Glutamatergic neuron (in vitro differentiated cells): Measurements from ENCODE around the gene PDK2. TPM values are rescaled to one million over a fixed set of nuclear protein-coding genes. Genes with fewer than 3 reads are reported as not detected.

Experiments used
- DNase-seq: peaks from one replicate; pipeline ENCODE4 v3.0.0; 2022
- H3K27ac Mint-ChIP-seq: one replicate; pipeline ENCODE4 v1.8.0; 2020; ENCODE audit warnings: mild to moderate bottlenecking, mixed read lengths, inconsistent platforms; ENCODE audit not compliant: unreplicated experiment
- H3K27me3 Mint-ChIP-seq: one replicate; pipeline ENCODE4 v1.8.0; 2020; ENCODE audit warnings: mild to moderate bottlenecking, moderate library complexity, mixed read lengths, inconsistent platforms; ENCODE audit not compliant: unreplicated experiment
- H3K36me3 Mint-ChIP-seq: one replicate; pipeline ENCODE4 v1.8.0; 2020; ENCODE audit warnings: mild to moderate bottlenecking, mixed read lengths, inconsistent platforms; ENCODE audit not compliant: unreplicated experiment
- H3K4me1 Mint-ChIP-seq: one replicate; pipeline ENCODE4 v1.8.0; 2020; ENCODE audit warnings: mild to moderate bottlenecking, low read depth, mixed read lengths, inconsistent platforms; ENCODE audit not compliant: unreplicated experiment
- H3K4me3 Mint-ChIP-seq: one replicate; pipeline ENCODE4 v1.8.0; 2020; ENCODE audit warnings: mild to moderate bottlenecking, mixed read lengths, inconsistent platforms; ENCODE audit not compliant: unreplicated experiment
- H3K9me3 Mint-ChIP-seq: one replicate; pipeline ENCODE4 v1.8.0; 2020; ENCODE audit warnings: mild to moderate bottlenecking, moderate library complexity, mixed read lengths, inconsistent platforms; ENCODE audit not compliant: unreplicated experiment
- CTCF ChIP-seq: fragments of 200-600 bp; sonication (generic); IDR thresholded peaks from one replicate; pipeline ENCODE4 v1.5.0; 2021; ENCODE audit not compliant: partially characterized antibody, unreplicated experiment
- total RNA-seq: library from RNA; stranded (reverse); fragmentation: NEBNext Ultra II Directional; extraction: Animal tissue kit (Norgen Biotek cat#: 25700); gene quantifications from one replicate; pipeline ENCODE4 v1.2.1, GENCODE V29; 2021; ENCODE audit not compliant: unreplicated experiment

The PDK2 gene
- total RNA-seq, 1 donor from 2014 or later, result 36.9 TPM

DNA sequence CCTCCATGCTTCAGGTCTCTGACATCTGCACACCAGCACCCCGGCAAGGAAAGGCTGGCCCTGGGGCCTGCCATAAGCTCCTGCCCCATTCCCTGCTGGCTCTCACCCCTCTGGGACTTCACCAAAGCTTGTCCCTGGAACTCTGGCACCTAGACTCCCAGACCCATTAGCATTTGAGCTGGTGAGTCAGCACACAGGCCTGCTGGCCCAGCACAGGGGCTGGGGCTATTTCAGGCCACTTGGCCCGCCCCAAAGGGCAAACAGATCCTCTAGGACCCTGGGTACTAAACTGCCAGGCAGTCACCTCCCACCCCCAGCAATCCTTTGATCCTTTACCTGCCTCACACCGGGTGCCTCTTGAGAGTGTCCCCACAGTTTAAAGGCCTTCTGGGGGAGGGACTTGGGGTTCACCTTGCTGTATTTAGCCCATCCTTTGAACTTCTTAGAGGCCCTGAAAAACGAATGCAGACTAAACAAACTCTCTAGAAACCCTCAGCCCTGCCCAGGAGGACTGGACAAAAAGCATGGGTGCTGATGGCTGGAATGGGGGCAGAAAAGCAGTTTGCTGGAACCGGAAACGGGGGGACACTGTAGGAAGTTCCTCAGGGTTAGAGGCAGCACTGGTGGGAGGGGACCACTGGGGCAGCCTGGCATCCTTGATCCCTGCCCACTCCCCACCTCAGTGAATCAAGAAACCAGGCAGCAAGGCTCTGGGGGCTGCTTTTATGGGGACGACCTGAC lies 38.0 kb downstream of the PDK2 start:
- Mint-ChIP-seq H3K27me3 (peaks cover 30% of the 10 kb centered on the region), H3K4me3 (no peak overlapping the region), H3K27ac (no peak overlapping the region), H3K9me3 (peaks cover 15% of the 10 kb centered on the region), H3K36me3 (no peaks in the 10 kb centered on the region), H3K4me1 (peaks cover 17% of the 10 kb centered on the region)
- TF ChIP-seq CTCF, result no peak
- DNase-seq, result peak; percentile 7

GRCh38 chr17:50133769-50134099 lies 38.6 kb downstream of the PDK2 start:
- Mint-ChIP-seq H3K27me3 (peaks cover 29% of the 10 kb centered on the region), H3K36me3 (no peaks in the 10 kb centered on the region), H3K4me1 (peaks cover 19% of the 10 kb centered on the region), H3K9me3 (peaks cover 12% of the 10 kb centered on the region), H3K27ac (peak overlapping the region; percentile 2), H3K4me3 (peak overlapping the region; percentile 60)
- DNase-seq, result peak; percentile 57
- no peak for TF ChIP-seq CTCF

- TF ChIP-seq CTCF, result no peak
- Mint-ChIP-seq H3K27me3 (peaks cover 26% of the 10 kb centered on the region), H3K27ac (peak overlapping the region; percentile 2), H3K9me3 (peaks cover 11% of the 10 kb centered on the region), H3K36me3 (no peaks in the 10 kb centered on the region), H3K4me1 (peaks cover 22% of the 10 kb centered on the region), H3K4me3 (peak overlapping the region; percentile 60)
- no peak for DNase-seq
These were observed 39.3 kb downstream of the PDK2 start for GRCh38 chr17:50134206-50135110.

DNA sequence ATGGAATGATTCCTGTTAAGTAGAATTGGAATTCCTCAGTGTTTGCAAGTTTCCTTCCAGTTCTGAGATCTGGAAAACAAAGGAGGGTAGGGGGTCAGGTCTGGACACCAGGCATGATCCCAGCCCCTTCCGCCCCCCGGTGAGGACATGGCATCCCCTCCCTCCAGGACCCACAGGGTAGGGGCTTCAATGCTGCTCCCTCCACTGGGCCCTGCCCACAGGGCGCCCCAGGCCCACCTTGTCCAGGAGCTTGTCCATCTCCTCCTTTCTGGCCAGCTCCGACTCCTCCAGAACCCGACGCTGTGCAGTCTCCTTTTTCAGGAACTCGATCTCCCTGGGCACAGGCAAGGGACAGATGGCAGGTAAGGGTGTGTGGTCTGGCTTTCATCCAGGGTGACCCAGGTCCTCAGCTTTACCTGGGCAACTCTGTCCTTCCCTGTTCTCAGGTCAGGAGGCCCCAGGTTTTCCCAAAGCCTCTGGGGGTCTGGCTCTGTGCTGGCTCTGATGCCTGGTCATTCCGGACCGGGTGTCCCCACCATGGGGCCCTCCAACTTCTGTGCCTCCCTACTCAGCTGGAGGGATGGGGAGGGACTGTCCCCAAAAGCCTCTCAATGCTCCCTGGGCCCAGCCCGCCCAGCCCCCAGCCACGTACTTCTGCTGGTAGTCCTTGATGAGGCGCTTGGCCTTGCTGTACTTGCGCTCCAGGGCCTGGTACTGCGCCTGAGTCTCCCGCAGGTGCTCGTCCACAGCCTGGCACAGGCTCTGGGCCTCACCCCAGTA lies 40.4 kb downstream of the PDK2 start:
- peaks cover 30% of the 10 kb centered on the region for H3K4me1 Mint-ChIP-seq
- peak overlapping the region; percentile 69 for H3K4me3 Mint-ChIP-seq
- no peaks in the 10 kb centered on the region for H3K36me3 Mint-ChIP-seq
- no peak for TF ChIP-seq CTCF
- peaks cover 11% of the 10 kb centered on the region for H3K9me3 Mint-ChIP-seq
- no peak for DNase-seq
- no peak overlapping the region for H3K27ac Mint-ChIP-seq
- H3K27me3 Mint-ChIP-seq, result peaks cover 29% of the 10 kb centered on the region
